H9 (cell line): Measurements from ENCODE around the gene WRAP53. TPM values are rescaled to one million over a fixed set of nuclear protein-coding genes. Genes with fewer than 3 reads are reported as not detected.
A peak's percentile ranks its signal among the peaks of the same experiment; 100 is the strongest.

Experiments used
- DNase-seq: peaks from one replicate; pipeline ENCODE4 v3.0.0-alpha.2; 2017
- H2AFZ ChIP-seq: one replicate; pipeline ENCODE4 v1.6.1; 2013; ENCODE audit warnings: mild to moderate bottlenecking, low read length, control low read depth, moderate library complexity
- H2AK5ac ChIP-seq: 2 replicates; pipeline ENCODE4 v1.6.1; 2013; ENCODE audit warnings: low read length, control low read depth, mixed read lengths; ENCODE audit not compliant: insufficient read length
- H2BK120ac ChIP-seq: one replicate; pipeline ENCODE4 v1.6.1; 2013; ENCODE audit warnings: low read depth, mild to moderate bottlenecking, low read length, control low read depth, inconsistent platforms; ENCODE audit not compliant: poor library complexity, severe bottlenecking
- H2BK12ac ChIP-seq: 2 replicates; pipeline ENCODE4 v1.6.1; 2013; ENCODE audit warnings: low read length, control low read depth, mixed read lengths, low read depth; ENCODE audit not compliant: insufficient read length
- H2BK15ac ChIP-seq: 2 replicates; pipeline ENCODE4 v1.6.1; 2013; ENCODE audit warnings: low read depth, low read length, control low read depth
- H2BK20ac ChIP-seq: one replicate; pipeline ENCODE4 v1.6.1; 2013; ENCODE audit warnings: low read depth, mild to moderate bottlenecking, low read length, control low read depth, inconsistent platforms; ENCODE audit not compliant: poor library complexity, severe bottlenecking
- H2BK5ac ChIP-seq: 2 replicates; pipeline ENCODE4 v1.6.1; 2013; ENCODE audit warnings: low read length, control low read depth, mixed read lengths; ENCODE audit not compliant: insufficient read length
- H3K14ac ChIP-seq: 2 replicates; pipeline ENCODE4 v1.6.1; 2013; ENCODE audit warnings: low read length, control low read depth; ENCODE audit not compliant: insufficient read depth
- H3K18ac ChIP-seq: 2 replicates; pipeline ENCODE4 v1.6.1; 2013; ENCODE audit warnings: low read depth, mild to moderate bottlenecking, mixed read lengths, low read length, control low read depth; ENCODE audit not compliant: insufficient read length
- H3K23ac ChIP-seq: 2 replicates; pipeline ENCODE4 v1.6.1; 2013; ENCODE audit warnings: low read length, control low read depth, mixed read lengths, low read depth; ENCODE audit not compliant: insufficient read length
- H3K23me2 ChIP-seq: 2 replicates; pipeline ENCODE4 v1.6.1; 2013; ENCODE audit warnings: low read depth, mild to moderate bottlenecking, mixed read lengths, low read length, control low read depth; ENCODE audit not compliant: insufficient read length, poor library complexity, severe bottlenecking
- H3K27ac ChIP-seq: 2 replicates; pipeline ENCODE4 v1.5.1; 2013; ENCODE audit warnings: low read length, control low read depth, mixed read lengths, low read depth; ENCODE audit not compliant: insufficient read length
- H3K27me3 ChIP-seq: 2 replicates; pipeline ENCODE4 v1.6.1; 2013; ENCODE audit warnings: low read length, control low read depth, inconsistent platforms; ENCODE audit not compliant: insufficient read depth
- H3K4ac ChIP-seq: 2 replicates; pipeline ENCODE4 v1.6.1; 2013; ENCODE audit warnings: low read depth, mild to moderate bottlenecking, control low read depth, inconsistent platforms, low read length, moderate library complexity
- H3K4me1 ChIP-seq: 2 replicates; pipeline ENCODE4 v1.6.1; 2013; ENCODE audit warnings: low read length, control low read depth, inconsistent platforms; ENCODE audit not compliant: insufficient read depth
- H3K4me2 ChIP-seq: 2 replicates; pipeline ENCODE4 v1.6.1; 2013; ENCODE audit warnings: low read length, control low read depth, mixed read lengths; ENCODE audit not compliant: insufficient read length, insufficient read depth
- H3K56ac ChIP-seq: 2 replicates; pipeline ENCODE4 v1.6.1; 2013; ENCODE audit warnings: low read depth, mild to moderate bottlenecking, mixed read lengths, low read length, control low read depth; ENCODE audit not compliant: insufficient read length
- H3K79me1 ChIP-seq: 2 replicates; pipeline ENCODE4 v1.6.1; 2013; ENCODE audit warnings: low read depth, mild to moderate bottlenecking, moderate library complexity, low read length, control low read depth, inconsistent platforms; ENCODE audit not compliant: insufficient read depth, poor library complexity, severe bottlenecking
- H3K79me2 ChIP-seq: 2 replicates; pipeline ENCODE4 v1.6.1; 2013; ENCODE audit warnings: low read length, control low read depth, inconsistent platforms; ENCODE audit not compliant: insufficient read depth
- H3K9ac ChIP-seq: 2 replicates; pipeline ENCODE4 v1.6.1; 2013; ENCODE audit warnings: low read length, control low read depth, mixed read lengths; ENCODE audit not compliant: insufficient read length; ENCODE audit errors: extremely low read depth
- H3K9me3 ChIP-seq: one replicate; pipeline ENCODE4 v1.6.1; 2013; ENCODE audit warnings: low read depth, low read length, inconsistent platforms; ENCODE audit not compliant: control insufficient read depth
- H3T11ph ChIP-seq: one replicate; pipeline ENCODE4 v1.6.1; 2013; ENCODE audit warnings: mild to moderate bottlenecking, low read length, control low read depth, inconsistent platforms
- H4K20me1 ChIP-seq: one replicate; pipeline ENCODE4 v1.6.1; 2013; ENCODE audit not compliant: control insufficient read depth, insufficient read length, insufficient read depth
- H4K5ac ChIP-seq: 2 replicates; pipeline ENCODE4 v1.6.1; 2013; ENCODE audit warnings: low read depth, mild to moderate bottlenecking, mixed read lengths, low read length, control low read depth; ENCODE audit not compliant: insufficient read length
- H4K8ac ChIP-seq: replicated peaks from 2 replicates; pipeline ENCODE4 v1.6.1; 2013; ENCODE audit warnings: low read length, control low read depth, mixed read lengths, low read depth; ENCODE audit not compliant: insufficient read length
- H4K91ac ChIP-seq: 2 replicates; pipeline ENCODE4 v1.6.1; 2013; ENCODE audit warnings: low read depth, mild to moderate bottlenecking, moderate library complexity, mixed read lengths, low read length, control low read depth; ENCODE audit not compliant: insufficient read length
- H3K27ac Mint-ChIP-seq, 3 experiments: 2 replicates in 2 of 3; 3 replicates in 1 of 3; pipeline ENCODE4 v1.8.0; 2020 to 2021; ENCODE audit warnings: mixed read lengths in 3 of 3, mild to moderate bottlenecking in 1 of 3, moderate library complexity in 1 of 3
- H3K27me3 Mint-ChIP-seq: 2 replicates; pipeline ENCODE4 v1.8.0; 2021; ENCODE audit warnings: low read depth, mild to moderate bottlenecking, moderate library complexity, mixed read lengths
- H3K36me3 Mint-ChIP-seq, 3 experiments: 2 replicates in 2 of 3; 3 replicates in 1 of 3; pipeline ENCODE4 v1.8.0; 2020 to 2021; ENCODE audit warnings: low read depth in 3 of 3, mixed read lengths in 3 of 3; ENCODE audit not compliant: insufficient read depth in 1 of 3
- H3K4me1 Mint-ChIP-seq, 2 experiments: 2 replicates each; pipeline ENCODE4 v1.8.0; 2020; ENCODE audit warnings: mixed read lengths in 2 of 2
- H3K4me3 Mint-ChIP-seq, 2 experiments: 2 replicates in 1 of 2; 3 replicates in 1 of 2; pipeline ENCODE4 v1.8.0; 2020 to 2021; ENCODE audit warnings: mild to moderate bottlenecking in 2 of 2, mixed read lengths in 2 of 2, moderate library complexity in 1 of 2
- H3K9me3 Mint-ChIP-seq, 2 experiments: 2 replicates in 1 of 2; 3 replicates in 1 of 2; pipeline ENCODE4 v1.8.0; 2020; ENCODE audit warnings: mild to moderate bottlenecking in 2 of 2, mixed read lengths in 2 of 2, moderate library complexity in 1 of 2
- WGBS: extraction: QIAGEN DNeasy Blood & Tissue Kit; methylation state at CpG from one replicate; pipeline ENCODE4 v1.1.7; 2013; ENCODE audit warnings: missing lambda C conversion rate, low lambda C conversion rate, mixed read lengths; ENCODE audit not compliant: insufficient read length; ENCODE audit errors: extremely low coverage; 5-methylcytosine and 5-hydroxymethylcytosine counted together
- total RNA-seq: library from RNA; stranded (reverse); gene quantifications from 2 replicates; pipeline ENCODE4 v1.2.1, GENCODE V29; 2021
- TF ChIP-seq, protein P1 (sequence below): fragments of 200-600 bp; sonication (generic); conservative IDR thresholded peaks from 3 replicates; pipeline ENCODE4 v1.8.0; 2021; ENCODE audit warnings: antibody characterized with exemption, mild to moderate bottlenecking

Gene WRAP53
- total RNA-seq, 1 experiment from 2014 or later, result 27.0 TPM

DNA sequence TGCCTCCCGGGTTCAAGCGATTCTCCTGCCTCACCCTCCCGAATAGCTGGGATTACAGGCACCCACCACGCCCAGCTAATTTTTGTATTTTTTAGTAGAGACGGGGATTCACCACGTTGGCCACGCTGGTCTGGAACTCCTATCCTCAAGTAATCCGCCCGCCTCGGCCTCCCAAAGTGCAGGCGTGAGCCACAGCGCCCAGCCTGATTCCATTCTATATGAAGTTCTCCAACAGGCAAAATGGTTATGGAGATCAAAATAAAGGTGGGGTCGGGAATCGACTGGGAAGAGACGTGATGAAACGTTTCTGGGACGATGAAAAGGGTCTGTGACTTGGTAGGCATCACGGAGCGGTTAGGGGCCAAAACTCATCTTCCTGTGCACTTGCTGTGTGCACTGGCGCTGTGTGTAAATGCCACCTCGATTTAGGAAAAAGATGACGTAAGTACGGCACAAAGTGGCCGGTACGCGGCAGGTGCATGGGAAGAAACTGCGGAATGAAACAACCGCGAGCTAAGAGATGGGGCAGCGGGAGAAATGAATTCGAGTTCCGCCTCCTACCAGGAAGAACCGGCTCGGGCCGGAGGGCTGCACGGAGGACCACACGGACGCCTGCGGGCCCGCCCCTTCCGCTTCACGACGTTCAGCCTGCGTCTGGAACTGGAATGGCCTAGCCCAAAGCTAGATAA, 2.6 kb upstream of the WRAP53 start:
- H3K4me2 ChIP-seq, result peak overlapping the region; percentile 66
- Mint-ChIP-seq H3K27ac (peak overlapping the region; percentile 100), H3K4me1 (peaks cover 25 to 31% of the 10 kb centered on the region in 2 experiments), H3K36me3 (peaks cover 16 to 40% (median 29%) of the 10 kb centered on the region in 3 experiments), H3K9me3 (no peaks in the 10 kb centered on the region; a peak in 1 of 5 replicates), H3K27me3 (no peaks in the 10 kb centered on the region), H3K4me3 (peak overlapping the region; percentile 94 to 97)
- peak overlapping the region; percentile 22 for H2BK12ac ChIP-seq
- no peak overlapping the region for H2BK15ac ChIP-seq
- H2AFZ ChIP-seq, result no peak overlapping the region
- no CpG with 5 or more reads among the region's 44 CpGs for WGBS
- peak overlapping the region; percentile 66 for H3K4ac ChIP-seq
- no peaks in the 10 kb centered on the region for H4K20me1 ChIP-seq
- no peak overlapping the region for H2BK20ac ChIP-seq
- H3K27me3 ChIP-seq, result no peaks in the 10 kb centered on the region
- peak overlapping the region; percentile 90 for H3K14ac ChIP-seq
- peak overlapping the region; percentile 71 for H3K23ac ChIP-seq
- H2BK5ac ChIP-seq, result peak overlapping the region; percentile 98
- no peaks in the 10 kb centered on the region for H3K79me1 ChIP-seq
- peak overlapping the region; percentile 16 for H2AK5ac ChIP-seq
- TF ChIP-seq, protein P1, sequence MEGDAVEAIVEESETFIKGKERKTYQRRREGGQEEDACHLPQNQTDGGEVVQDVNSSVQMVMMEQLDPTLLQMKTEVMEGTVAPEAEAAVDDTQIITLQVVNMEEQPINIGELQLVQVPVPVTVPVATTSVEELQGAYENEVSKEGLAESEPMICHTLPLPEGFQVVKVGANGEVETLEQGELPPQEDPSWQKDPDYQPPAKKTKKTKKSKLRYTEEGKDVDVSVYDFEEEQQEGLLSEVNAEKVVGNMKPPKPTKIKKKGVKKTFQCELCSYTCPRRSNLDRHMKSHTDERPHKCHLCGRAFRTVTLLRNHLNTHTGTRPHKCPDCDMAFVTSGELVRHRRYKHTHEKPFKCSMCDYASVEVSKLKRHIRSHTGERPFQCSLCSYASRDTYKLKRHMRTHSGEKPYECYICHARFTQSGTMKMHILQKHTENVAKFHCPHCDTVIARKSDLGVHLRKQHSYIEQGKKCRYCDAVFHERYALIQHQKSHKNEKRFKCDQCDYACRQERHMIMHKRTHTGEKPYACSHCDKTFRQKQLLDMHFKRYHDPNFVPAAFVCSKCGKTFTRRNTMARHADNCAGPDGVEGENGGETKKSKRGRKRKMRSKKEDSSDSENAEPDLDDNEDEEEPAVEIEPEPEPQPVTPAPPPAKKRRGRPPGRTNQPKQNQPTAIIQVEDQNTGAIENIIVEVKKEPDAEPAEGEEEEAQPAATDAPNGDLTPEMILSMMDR, result no peak
- H2BK120ac ChIP-seq, result peak overlapping the region; percentile 84
- peaks cover 29% of the 10 kb centered on the region for H3K79me2 ChIP-seq
- no peaks in the 10 kb centered on the region; the same call in 1 of the 2 replicates for H3K4me1 ChIP-seq
- peak overlapping the region; percentile 96 for H4K5ac ChIP-seq
- peak overlapping the region; percentile 98 for H3K9ac ChIP-seq
- H4K91ac ChIP-seq, result peak overlapping the region; percentile 11
- H3T11ph ChIP-seq, result peak overlapping the region; percentile 61
- no peak overlapping the region for H4K8ac ChIP-seq
- no peaks in the 10 kb centered on the region for H3K9me3 ChIP-seq
- H3K18ac ChIP-seq, result peak overlapping the region; percentile 86
- peak overlapping the region; percentile 93 for H3K56ac ChIP-seq
- DNase-seq, result peak; percentile 97
- H3K27ac ChIP-seq, result peak overlapping the region; percentile 90
- peaks cover 18% of the 10 kb centered on the region for H3K23me2 ChIP-seq
